NCI-H187 (cell line): ENCODE measurements around the gene SLC39A1.
"Not testable (repeated sequence)": the region's sequence is repeated elsewhere in the genome, so short reads cannot be mapped to it uniquely, and the experiment has no call there.

Experiments
- DNase-seq, 2 experiments: peaks; one replicate each; lab custom pipeline; 2025; lab: John Stamatoyannopoulos, UW

SLC39A1 gene

GRCh38 chr1:153932156-153933131 is 30.9 kb downstream of the SLC39A1 start:
- no peak for DNase-seq

- DNase-seq = no peak
These were observed 33.1 kb downstream of the SLC39A1 start for GRCh38 chr1:153929981-153930948.

- DNase-seq = no peak
These were observed 33.9 kb downstream of the SLC39A1 start for GRCh38 chr1:153929426-153929825.

GRCh38 chr1:153928791-153929341 is 34.5 kb downstream of the SLC39A1 start:
- DNase-seq = no peak

GRCh38 chr1:153928245-153928644 is 35.1 kb downstream of the SLC39A1 start:
- DNase-seq = no peak

GRCh38 chr1:153926405-153926804 is 36.9 kb downstream of the SLC39A1 start:
- DNase-seq = no peak

- DNase-seq = peak; percentile 100
These were observed 40.1 kb downstream of the SLC39A1 start, which contains the start of gene GATAD2B for GRCh38 chr1:153922972-153923925. Gene GATAD2B, minus strand, starts transcription at chr1:153922972. Its CDS starts 94,625 bp downstream, at chr1:153828347.

- DNase-seq = peak in 1 of 2 experiments; percentile 81
These were observed 41.0 kb downstream of the SLC39A1 start for GRCh38 chr1:153922076-153922971.

GRCh38 chr1:153921803-153922075 is 41.6 kb downstream of the SLC39A1 start:
- no peak for DNase-seq

- no peak for DNase-seq
These were observed 42.1 kb downstream of the SLC39A1 start for GRCh38 chr1:153921080-153921802.

GRCh38 chr1:153919876-153920852 is 43.2 kb downstream of the SLC39A1 start:
- DNase-seq = no peak

GRCh38 chr1:153916297-153916696 is 47.0 kb downstream of the SLC39A1 start:
- DNase-seq = no peak

- DNase-seq = no peak
These were observed 51.0 kb downstream of the SLC39A1 start for GRCh38 chr1:153912349-153912748.

- DNase-seq = not testable (repeated sequence)
These were observed 52.8 kb downstream of the SLC39A1 start for GRCh38 chr1:153910560-153910959.
